Tongue (tissue), 2 donors: ENCODE results near the gene PKIB. TPM values are rescaled to one million over a fixed set of nuclear protein-coding genes. Genes with fewer than 3 reads are reported as not detected.

Experiments
- DNase-seq: peaks from one replicate; pipeline ENCODE4 v3.0.0-alpha.2; 2015
- total RNA-seq: library from RNA; depleted of rRNA; stranded (reverse); fragments of >200 nt; gene quantifications from one replicate; pipeline ENCODE4 v1.2.3, GENCODE V29; 2014

PKIB gene
- total RNA-seq, 1 donor from 2014 or later: 7.1 TPM

DNA sequence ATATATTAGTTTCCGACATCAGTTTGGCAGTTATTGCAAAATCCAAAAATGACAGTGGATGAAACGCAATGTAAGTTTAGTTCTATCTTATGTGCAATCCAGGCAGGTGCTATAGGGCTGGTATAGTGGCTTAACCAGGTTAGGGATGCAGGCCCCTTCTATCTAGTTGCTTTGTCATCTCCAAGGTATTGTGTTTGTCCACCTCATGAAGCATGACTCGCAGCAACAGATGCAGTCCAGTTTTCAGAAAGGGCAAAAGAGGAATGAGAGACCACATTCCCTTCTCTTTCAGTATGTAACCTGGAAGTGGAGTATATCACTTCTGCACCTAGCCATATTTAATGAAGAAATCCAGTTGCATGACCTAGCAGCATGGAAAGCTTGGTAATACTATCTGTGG, 59.7 kb downstream of the PKIB start:
- no peak for DNase-seq

DNA sequence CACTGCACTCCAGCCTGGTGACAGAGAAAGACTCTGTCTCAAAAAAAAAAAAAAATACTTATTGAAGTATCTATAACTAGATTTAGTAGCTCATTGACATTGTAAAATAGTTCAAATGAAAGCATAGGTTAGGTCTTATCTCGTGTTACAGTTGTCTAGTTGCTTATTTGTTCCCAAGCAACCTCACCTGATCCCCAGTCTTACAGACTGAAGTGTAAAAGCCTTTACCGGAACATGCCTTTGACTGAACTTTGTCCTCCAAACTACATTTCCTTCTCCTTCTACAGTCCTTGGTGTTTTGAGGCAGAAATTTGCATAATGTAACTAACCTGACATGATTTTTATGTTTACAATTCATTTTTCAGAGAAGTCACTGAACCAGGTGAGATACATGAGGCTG, 61.0 kb downstream of the PKIB start:
- DNase-seq: no peak

DNA sequence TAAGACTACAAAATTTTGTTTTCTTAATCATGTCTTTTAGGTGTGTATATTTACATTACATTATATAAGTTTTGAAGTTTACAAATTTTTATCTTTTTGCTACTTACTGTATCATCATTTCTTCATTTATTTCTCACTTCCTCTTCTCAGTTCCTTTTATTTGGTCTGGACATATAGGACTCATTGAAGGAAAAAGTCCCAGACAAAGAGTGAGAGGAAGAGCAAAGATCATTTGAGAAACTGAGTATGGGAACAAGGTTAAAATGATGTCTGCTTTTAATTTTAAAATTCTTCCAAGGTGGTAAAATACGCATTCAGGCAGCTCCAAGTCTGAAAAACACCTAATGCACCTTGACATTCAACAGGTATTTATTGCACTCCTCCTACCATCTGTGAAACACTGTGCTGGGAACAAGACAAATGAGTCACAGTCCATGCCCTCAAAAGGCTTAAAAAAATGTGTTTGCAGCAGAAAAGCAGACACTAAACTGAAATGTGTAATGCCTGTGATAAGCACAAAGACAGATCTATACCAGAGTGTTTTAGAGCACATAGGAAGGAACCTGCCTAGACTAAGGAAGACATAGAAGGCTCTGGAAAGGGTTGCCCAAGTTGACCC, 63.2 kb downstream of the PKIB start:
- DNase-seq: no peak

DNA sequence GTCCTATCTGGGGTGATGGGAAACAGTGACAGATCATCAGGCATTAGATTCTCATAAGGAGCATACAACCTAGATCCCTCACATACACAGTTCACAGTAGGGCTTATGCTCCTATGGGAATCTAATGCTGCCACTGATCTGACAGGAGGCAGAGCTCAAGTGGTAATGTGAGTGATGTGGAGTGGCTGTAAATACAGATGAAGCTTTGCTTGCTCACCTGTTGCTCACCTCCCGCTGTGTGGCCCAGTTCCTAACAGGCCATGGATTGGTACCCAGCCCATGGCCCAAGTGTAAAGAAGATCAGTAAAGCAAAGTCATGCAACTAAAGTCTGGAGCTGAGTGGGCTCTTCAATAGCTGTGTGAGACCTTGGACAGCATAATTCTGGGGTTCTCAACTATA, 65.9 kb downstream of the PKIB start:
- no peak for DNase-seq

DNA sequence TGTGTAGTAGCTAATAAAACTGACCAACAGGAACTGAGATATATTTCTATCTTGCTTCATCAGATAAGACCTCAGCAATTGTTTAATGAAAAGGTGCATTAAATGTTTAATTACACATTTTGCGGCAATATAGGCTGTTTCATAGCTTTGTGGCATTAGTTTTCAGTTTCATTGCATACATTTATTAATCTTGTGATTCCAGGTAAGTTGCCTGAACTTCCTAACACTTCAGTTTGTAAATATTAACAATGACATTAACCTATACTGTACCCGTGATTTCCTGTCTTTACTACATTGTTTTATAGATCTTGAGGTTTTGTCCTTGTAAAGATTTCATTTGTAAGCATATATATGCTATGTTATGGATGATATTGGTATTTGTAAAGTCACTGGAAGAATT, 66.5 kb downstream of the PKIB start:
- no peak for DNase-seq

DNA sequence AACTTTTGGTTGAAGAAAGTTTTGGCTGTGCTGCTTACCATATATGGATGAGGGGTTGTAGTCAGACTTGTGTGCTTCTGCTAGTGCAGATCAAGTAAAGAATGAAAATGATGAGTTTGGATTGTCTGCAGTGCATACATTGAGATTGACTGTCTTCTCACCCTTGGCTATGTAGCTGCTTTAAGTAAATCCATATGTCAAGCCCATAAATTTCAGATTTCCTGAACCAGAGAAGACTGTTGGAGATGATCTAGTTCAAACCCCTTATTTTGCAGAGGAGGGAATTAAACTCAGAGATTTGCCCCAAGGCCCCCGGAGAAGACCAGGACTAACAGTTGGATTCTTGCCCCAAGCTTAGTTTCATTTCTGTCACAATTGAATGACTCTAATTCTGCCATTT, 67.2 kb downstream of the PKIB start:
- no peak for DNase-seq

DNA sequence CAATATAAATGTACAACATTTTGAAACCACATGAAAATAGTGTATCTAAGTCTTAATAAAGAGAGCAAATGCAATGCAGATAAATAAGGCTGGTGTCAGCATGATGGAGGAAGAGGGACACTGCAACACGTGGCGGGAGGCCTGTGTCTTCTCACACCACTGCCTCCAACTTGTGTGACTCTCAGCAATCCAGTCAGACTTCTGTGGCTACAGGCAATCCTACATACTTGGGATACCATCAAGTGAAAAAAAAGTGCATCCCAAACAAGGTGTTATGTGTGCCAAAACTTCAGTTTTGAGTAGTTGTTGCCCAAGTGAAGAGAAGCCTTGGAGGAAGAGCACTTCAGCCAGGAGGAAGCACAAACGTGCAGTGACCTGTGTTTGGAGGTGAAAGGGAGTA, 68.6 kb downstream of the PKIB start:
- no peak for DNase-seq

DNA sequence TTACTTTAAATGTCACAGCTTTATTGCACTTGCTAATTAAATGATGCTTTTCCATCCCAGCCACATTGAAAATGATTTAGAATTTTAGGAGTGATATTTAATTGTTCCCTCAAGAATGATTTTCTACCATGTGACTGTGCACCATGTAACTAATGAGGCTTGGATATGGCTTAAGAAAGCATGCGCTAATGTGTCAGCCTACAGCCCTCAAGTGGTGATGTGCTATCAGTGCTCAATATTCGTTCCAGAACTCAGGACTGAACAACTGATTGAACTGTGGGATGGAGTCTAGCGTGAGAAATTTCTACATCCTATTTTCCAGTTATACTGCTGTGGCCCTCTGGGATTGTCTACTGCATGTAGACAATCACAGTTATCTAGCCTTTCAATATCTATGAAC, 71.5 kb downstream of the PKIB start:
- DNase-seq: no peak

DNA sequence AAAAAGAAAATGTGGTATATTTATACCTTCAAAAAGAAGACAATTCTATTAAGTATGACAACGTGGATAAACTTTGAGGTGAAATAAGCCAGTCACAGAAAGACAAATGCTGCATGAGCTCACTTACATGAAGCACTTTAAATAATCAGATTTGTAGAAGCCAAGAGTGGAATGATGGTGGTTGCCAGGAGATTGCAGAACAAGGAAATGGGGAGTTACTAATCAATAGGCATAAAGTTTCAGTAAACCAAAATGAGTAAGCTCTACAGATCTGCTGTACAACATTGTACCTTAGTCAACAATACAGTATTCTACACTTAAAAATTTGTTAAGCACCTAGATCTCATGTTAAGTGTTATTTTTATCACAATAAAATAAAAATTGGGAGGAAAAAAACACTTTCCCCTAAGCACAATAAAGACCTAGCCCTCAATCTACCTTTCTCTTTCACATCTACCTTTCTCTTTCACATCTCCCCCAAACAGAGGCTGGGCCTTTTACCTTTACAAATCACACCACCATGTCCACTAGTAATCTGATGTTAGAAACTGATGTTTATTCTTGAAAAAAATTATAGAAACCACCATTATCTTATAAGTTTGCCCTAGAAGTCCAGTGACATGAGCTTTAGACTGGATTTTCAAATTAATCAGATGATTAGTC, 73.9 kb downstream of the PKIB start:
- DNase-seq: no peak

DNA sequence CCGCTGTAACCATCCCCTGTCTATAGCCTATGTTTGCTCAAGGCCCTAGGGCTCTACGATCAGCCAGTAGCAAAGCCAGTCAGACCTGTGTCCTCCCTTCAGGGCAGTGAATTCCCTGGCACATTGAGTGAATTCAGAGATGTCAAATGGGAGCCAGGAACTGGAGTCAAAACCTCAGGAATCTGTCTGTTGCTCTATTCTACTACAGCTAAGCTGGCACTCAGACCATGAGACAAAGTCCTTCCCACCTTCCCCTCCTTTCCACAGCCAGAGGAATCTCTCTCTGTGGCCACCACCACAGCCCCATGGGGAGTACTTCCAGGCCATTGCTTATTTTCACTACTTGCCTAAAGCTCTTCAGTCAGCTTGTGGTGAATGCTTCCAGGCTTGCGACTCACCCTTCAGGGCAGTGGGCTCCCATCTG, 82.0 kb downstream of the PKIB start:
- DNase-seq: no peak

DNA sequence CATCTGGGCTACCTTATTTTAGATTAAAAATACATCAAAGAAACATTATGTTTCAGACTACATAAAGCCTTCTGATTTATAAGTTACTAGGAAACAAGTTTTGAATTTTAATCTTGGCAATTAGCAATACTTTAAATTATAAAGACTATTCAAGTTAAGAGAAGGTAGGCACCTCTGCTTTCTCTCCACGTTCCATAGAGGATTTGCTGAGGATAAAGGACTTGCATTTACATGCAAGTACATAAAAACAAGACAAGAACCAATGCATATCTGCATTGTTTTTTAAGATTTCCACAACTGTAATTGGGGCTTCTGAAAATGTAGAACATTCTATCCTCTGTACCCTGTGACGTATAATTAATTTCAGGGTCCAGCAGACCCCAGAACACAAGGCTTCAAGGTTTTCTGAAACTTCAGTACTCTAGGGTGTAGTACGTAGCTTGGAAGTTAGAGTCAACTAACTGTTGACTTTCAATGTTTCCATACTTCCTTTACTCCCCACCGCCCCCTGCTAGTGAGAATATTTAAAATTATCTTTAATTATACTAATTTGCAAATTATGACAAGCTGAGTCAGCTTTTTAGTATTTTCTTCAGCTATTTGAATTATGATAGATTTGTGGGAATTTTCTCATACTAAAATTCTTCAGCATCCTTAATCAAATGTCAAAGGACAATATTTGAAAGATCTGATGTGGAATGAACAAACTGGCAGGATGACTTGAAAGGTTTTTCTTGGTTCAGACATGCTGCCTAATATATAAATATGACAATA, 82.8 kb downstream of the PKIB start:
- DNase-seq: no peak

DNA sequence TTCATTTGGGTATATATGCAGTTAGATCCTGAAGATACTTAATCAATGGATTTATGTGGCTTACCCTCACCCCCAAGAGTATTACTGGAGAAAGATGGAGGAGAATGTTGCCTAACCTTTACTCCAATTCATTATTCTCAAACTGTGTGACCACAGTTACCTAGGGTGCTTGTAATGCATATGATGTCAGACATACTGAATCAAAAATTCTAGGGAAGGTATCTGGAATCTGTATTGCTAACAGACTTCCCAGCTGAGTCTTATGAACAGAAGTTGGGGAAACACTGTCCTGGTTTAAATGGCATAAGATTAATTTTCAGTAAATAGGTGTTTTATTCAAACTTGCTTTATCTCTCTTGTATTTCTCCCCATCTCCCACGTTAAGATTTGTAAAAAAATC, 83.9 kb downstream of the PKIB start:
- DNase-seq: no peak

DNA sequence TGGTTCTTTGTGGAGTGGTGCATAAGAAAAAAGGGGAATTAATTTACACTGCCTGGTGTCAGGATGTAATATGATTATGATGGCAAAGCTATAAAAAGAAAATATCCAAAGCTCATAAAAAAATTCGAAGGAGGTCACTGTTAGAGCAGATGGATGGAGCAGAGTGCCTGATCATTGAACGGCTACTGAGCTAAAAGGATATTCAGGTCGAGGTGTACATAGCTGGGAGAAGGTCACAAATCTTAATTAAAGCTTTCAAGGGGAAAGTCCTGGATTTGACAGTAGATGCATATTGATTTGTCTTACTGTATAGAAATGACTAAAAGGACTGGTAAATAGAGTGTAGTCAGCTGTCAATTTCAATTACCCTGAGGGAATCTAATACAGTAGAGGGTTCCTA, 84.4 kb downstream of the PKIB start:
- no peak for DNase-seq

DNA sequence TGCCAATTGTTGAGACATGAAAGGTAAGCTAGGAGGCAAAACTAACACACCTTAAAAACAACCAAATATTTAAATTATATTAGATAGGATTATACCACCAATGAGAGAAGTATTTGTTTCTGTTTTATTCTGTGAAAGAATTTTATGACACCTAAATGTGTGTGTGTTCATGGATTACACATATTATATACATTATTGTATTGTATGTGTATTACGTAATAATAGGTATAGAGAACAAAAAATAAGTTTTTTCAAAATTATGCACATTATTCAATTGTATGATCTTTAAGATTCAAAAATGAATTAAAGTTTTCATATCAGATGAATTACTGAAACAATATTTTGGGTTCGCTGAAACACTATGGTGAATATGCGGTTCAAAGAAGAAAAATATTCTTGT, 85.0 kb downstream of the PKIB start:
- DNase-seq: no peak

DNA sequence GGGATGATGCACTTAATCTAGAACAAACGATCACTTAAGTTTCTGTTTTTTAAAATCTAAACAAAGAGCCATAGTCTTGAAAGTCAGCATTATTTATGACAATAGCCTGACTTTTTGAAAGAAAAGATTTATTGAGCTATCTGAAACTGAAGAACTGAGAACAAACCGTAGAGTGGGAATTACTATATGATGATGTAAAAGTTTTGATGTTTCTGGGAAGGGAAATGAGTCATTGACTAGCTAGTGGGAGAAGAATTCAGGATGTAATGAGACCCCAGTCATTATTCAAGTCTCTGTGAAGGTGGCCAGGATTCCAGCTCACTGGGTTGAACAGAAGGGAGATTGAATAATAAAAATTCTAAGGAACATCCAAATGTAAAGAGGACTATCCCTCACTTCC, 85.9 kb downstream of the PKIB start:
- DNase-seq: no peak

DNA sequence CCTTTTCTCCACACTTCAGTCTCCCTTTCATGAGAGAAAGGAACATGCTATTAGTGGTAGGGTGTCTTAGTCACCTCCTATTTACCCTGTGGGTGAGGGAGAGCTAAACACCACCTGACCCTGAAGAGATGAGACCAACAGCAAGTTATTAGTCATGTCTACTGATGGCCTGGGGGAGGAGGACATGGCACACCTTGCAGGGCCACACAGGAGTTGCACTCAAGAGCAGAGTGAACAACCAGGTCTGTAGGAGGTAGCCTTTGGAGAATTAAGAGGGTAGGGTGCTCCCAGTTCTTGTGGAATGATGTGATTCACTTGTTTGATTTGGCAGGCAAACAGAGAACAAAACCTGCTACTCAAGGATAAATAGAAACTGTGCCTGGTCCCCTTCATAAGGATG, 86.6 kb downstream of the PKIB start:
- no peak for DNase-seq

DNA sequence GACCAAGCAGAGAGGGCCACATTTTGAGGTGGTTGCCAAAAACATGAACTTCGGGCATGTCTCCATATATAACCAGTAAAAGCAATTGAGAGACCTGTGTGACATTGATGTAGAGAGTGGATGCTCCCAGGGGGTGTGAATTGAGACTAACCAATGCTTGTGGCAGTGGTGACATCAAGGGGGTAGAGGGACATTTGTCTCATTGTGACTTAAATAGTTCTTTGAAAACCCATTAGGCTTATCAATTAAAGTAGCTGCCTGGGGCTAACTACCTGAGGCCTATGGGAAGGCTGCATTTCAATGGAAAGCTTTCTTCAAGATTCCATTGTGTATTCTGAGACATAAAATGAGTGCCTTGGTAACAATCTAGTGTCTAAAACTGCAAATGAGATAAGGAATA, 87.3 kb downstream of the PKIB start:
- DNase-seq: no peak

DNA sequence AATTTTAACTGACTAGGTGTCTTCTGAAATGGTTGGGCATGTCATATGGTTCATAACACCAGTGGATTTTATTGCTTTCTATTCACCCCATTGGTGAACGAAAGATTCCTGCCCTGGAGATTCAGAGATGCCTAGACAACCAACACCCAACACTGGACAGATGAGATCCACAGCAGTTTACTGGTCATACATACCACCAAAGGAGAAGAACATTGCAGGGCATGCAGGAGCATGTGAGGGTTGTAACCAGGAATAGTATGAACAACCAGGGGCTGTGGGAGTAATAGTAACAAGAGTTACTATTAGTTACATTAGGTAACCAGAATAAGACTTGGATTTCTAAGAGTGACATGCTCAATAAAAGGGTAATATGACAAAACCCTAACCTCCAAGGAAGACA, 91.5 kb downstream of the PKIB start:
- DNase-seq: no peak

DNA sequence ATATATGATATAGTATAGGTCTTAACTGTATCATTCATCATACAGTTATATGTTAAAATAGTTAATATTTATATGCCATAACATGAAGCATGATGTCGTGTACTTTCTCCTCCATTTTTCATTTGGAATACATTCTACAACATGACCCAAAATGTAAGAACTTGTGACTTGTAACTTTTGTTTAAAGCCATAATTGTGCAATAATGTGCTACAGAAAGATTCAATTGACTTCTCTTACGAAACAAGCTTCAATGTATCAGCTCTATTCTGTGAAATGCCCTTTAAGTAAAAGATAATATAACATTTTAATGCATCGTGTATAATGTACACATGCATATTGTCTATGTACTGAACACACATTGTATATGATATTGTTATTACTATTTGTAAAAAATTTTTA, 92.6 kb downstream of the PKIB start:
- no peak for DNase-seq

DNA sequence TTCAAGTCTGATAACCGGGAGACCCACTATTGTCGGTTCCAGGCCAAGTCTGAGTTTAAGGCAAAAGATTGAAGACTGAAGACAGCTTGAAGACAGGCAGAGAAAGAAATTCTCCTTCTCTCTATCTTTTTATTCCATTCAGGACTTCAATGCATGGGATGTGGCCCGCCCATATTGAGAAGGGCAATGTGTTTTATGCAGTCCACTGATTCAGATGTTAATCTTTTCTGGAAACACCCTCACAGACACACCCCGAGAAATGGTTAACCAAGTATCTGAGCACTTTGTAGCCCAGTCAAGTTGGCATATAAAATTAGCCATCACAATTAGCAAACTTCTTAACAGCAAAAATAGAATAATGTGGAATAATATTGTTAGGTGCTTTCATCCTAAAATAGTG, 93.9 kb downstream of the PKIB start:
- DNase-seq: no peak

DNA sequence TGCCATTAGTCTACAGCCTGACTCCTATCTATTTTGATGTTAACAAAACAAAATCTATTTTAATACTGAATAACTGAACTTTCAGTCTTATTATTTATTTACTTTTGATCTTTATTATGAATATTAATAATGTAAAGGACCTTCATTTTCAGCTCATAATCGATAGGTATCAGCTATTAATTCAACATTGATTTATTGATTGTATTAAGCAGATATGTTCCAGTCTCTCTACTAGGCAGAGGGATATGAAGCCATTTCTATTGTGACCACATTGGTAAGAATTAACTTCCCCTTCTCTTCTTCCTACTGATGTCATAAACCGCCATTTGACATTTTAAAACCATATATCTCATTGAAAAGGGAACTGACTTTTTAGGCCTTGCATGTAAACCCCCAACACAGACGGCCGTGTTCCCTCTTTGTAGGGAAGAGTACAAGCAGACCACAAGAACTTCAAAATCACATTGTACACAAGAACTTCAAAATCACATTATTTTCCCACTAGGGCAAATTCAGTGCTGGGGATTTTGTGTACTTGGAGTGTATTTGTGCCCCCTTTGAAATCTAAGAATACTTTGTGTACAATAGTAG, 99.8 kb downstream of the PKIB start:
- DNase-seq: no peak

DNA sequence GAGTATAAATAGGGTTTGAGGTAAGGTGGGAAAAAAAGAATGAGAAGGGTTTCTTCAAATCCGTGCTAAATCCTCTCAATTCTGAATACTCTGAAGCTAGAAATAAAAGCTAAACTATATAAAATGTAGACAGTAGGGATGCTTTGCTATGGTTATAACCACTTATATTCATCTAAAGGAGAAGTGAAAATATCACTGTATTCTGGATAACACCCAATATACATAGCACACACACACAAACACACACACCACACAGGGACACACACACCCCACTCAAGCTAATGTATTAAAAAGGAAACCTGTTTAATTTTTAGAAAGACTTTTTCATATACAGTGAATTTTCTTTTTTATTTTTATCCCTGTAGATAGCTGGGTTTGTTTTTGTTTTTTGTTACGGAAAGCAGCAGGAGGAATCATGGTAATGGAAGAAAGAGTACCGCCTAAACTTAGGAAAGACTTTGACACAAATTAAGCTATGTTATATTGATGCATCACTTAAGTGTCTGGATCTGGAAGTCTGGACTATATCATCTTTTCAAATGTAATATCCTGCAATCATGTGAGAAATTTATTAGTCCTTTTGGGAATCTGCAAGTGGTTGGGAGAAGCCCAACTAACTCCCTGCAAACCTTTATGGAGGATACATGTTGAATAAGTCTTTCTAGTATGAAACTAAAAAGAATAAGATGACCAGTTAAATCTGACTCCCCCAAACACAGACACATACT, 100.9 kb downstream of the PKIB start:
- no peak for DNase-seq

DNA sequence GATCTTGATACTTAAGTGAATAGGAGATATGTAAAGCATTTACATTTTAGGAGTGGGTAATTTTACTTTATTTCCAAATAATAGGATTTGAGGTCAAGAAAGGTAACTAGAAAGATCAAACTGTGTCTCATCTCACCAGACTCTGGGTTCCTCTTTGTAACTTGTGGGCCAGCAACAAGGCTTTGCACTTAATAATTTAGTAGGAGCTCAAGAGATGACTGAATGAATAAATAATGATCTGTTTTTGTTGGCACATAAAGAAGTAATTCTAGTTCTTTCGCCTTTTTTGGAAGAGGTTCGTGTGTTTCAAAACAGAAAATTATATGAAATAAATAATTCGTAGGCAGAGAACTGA, 101.9 kb downstream of the PKIB start:
- DNase-seq: no peak
